ENCODE results near the gene DLG2. TPM values are rescaled to one million over a fixed set of nuclear protein-coding genes. Genes with fewer than 3 reads are reported as not detected.

DLG2 gene
- total RNA-seq, 1 experiment from 2014 or later = 17.5 TPM

DNA sequence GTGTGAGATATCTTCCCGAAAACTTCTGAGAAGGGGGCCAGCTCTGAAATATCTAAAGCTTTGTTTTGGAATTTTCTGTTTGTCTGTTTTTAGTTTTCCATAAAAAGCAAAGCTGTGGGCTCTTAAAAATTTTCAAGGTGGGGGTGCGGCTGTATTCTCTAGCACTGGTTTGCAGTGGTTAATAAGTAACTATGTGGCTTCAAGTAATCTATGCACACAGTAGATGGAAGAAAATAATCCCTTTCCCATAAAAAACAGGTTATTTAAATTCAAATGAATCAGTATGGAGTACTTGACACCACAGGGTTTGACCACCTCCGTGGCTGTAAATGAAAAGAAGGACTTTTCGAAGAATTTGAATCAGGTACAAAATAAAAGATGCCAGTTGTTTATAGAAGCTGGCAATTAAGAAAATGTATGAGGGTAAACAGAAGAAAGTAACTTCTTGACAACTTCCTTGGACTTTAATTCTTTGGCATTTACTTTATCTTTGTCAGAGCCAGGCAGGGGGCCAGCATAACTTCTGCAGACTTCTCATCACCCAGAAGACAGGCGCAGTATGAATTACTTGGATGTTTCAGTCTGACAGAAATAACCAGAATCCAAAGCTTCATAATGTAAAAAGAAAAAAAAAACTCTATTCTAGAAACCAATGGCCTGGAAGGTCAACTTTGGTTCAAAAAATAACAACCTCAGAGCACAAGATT, 981.0 kb downstream of the DLG2 start (continued):
- TF ChIP-seq, protein P1, sequence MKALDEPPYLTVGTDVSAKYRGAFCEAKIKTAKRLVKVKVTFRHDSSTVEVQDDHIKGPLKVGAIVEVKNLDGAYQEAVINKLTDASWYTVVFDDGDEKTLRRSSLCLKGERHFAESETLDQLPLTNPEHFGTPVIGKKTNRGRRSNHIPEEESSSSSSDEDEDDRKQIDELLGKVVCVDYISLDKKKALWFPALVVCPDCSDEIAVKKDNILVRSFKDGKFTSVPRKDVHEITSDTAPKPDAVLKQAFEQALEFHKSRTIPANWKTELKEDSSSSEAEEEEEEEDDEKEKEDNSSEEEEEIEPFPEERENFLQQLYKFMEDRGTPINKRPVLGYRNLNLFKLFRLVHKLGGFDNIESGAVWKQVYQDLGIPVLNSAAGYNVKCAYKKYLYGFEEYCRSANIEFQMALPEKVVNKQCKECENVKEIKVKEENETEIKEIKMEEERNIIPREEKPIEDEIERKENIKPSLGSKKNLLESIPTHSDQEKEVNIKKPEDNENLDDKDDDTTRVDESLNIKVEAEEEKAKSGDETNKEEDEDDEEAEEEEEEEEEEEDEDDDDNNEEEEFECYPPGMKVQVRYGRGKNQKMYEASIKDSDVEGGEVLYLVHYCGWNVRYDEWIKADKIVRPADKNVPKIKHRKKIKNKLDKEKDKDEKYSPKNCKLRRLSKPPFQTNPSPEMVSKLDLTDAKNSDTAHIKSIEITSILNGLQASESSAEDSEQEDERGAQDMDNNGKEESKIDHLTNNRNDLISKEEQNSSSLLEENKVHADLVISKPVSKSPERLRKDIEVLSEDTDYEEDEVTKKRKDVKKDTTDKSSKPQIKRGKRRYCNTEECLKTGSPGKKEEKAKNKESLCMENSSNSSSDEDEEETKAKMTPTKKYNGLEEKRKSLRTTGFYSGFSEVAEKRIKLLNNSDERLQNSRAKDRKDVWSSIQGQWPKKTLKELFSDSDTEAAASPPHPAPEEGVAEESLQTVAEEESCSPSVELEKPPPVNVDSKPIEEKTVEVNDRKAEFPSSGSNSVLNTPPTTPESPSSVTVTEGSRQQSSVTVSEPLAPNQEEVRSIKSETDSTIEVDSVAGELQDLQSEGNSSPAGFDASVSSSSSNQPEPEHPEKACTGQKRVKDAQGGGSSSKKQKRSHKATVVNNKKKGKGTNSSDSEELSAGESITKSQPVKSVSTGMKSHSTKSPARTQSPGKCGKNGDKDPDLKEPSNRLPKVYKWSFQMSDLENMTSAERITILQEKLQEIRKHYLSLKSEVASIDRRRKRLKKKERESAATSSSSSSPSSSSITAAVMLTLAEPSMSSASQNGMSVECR (CRISPR knock-in tag; IDR thresholded peaks at IDR 0.05; ENCODE audit: borderline replicate concordance) = no peak
- TF ChIP-seq OVOL2 (CRISPR knock-in tag; IDR thresholded peaks at IDR 0.05; ENCODE audit: borderline replicate concordance) (no peak), SP1 (CRISPR knock-in tag; conservative IDR thresholded peaks at IDR 0.05) (no peak), TP53 (CRISPR knock-in tag; IDR thresholded peaks at IDR 0.05) (no peak), ELF4 (CRISPR knock-in tag; IDR thresholded peaks at IDR 0.05; ENCODE audit: low read depth) (no peak), ZNF671 (CRISPR knock-in tag; IDR thresholded peaks at IDR 0.05) (no peak), ZNF317 (CRISPR knock-in tag; IDR thresholded peaks at IDR 0.05; ENCODE audit: borderline replicate concordance, low read depth) (no peak), ZNF263 (CRISPR knock-in tag; IDR thresholded peaks at IDR 0.05; ENCODE audit: low read depth) (no peak), MXD4 (CRISPR knock-in tag; IDR thresholded peaks at IDR 0.05; ENCODE audit: borderline replicate concordance) (no peak), RELA (CRISPR knock-in tag; IDR thresholded peaks at IDR 0.05; ENCODE audit: borderline replicate concordance) (no peak), TCF7 (CRISPR knock-in tag; IDR thresholded peaks at IDR 0.05; ENCODE audit: low read depth) (no peak), TEAD1 (CRISPR knock-in tag; IDR thresholded peaks at IDR 0.05) (no peak)
- TF ChIP-seq, protein P2, sequence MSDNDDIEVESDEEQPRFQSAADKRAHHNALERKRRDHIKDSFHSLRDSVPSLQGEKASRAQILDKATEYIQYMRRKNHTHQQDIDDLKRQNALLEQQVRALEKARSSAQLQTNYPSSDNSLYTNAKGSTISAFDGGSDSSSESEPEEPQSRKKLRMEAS (CRISPR knock-in tag; IDR thresholded peaks at IDR 0.05) = no peak
- TF ChIP-seq, protein P3, sequence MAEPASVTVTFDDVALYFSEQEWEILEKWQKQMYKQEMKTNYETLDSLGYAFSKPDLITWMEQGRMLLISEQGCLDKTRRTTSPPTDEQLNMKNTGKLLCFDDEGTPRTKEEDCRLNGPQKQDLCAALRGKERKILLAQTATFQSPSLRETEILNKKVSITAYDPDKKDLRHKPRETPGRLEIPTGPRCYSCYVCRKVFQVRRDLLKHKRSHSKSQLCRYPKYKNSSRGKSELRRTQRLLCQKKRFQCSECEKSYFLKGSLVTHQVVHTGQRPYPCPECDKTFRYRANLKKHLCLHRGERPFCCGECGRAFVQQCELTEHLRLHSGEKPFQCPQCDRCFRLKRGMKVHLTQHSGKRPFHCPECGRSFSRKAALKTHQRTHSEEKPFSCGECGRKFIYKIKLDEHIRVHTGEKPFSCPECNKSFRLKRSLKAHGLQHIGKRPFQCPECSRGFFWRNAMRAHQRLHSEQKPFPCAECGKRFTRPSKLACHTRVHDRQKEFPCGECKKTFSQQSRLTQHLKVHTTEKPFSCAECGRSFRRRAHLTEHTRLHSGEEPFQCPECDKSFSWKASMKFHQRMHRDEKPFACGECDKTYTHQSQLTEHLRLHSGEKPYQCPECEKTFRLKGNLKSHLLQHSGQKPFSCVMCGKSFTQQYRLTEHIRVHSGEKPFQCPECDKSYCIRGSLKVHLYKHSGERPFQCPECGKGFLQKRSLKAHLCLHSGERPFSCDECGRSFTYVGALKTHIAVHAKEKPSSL (CRISPR knock-in tag; conservative IDR thresholded peaks at IDR 0.05) = no peak
- TF ChIP-seq, protein P4, sequence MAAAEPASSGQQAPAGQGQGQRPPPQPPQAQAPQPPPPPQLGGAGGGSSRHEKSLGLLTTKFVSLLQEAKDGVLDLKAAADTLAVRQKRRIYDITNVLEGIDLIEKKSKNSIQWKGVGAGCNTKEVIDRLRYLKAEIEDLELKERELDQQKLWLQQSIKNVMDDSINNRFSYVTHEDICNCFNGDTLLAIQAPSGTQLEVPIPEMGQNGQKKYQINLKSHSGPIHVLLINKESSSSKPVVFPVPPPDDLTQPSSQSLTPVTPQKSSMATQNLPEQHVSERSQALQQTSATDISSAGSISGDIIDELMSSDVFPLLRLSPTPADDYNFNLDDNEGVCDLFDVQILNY (CRISPR knock-in tag; IDR thresholded peaks at IDR 0.05) = no peak
- TF ChIP-seq, protein P5, sequence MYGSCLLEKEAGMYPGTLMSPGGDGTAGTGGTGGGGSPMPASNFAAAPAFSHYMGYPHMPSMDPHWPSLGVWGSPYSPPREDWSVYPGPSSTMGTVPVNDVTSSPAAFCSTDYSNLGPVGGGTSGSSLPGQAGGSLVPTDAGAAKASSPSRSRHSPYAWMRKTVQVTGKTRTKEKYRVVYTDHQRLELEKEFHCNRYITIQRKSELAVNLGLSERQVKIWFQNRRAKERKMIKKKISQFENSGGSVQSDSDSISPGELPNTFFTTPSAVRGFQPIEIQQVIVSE (CRISPR knock-in tag; IDR thresholded peaks at IDR 0.05; ENCODE audit: borderline replicate concordance) = no peak

DNA sequence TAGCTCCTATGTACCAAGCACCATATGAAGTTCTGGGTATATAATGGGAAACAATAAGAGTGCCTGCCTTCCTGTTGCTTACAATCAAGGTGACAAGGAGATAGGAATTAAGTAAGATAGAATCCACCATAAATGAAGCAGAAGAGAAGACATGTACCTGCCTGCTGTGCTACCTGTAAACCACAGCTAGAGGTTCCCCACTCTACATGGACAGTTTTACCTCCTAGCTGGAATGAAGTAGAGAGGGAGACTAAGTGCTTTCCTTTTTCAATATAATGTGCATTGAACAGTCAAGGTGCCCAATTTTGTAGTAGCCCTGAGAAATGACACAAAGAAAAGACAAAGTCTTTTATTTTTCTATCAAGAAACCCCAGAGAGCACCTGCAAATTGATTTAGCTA, 984.6 kb downstream of the DLG2 start:
- Mint-ChIP-seq H3K27ac (no peak overlapping the region), H3K36me3 (no peaks in the 10 kb centered on the region), H3K27me3 (ENCODE audit: low read depth) (no peaks in the 10 kb centered on the region), H3K4me3 (no peak overlapping the region), H3K9me3 (no peaks in the 10 kb centered on the region), H3K4me1 (peaks cover 22% of the 10 kb centered on the region)
- ChIA-PET CTCF (interaction anchor here (1.2 kb wide), 1 partner anchor 77 kb away, joined by 5 read pairs; no protein-coding TSS in a partner anchor), POLR2A (no interaction called here)
- ATAC-seq (peak; percentile 62), DNase-seq (ENCODE audit: low spot score) (no peak)
- TF ChIP-seq, protein P6, sequence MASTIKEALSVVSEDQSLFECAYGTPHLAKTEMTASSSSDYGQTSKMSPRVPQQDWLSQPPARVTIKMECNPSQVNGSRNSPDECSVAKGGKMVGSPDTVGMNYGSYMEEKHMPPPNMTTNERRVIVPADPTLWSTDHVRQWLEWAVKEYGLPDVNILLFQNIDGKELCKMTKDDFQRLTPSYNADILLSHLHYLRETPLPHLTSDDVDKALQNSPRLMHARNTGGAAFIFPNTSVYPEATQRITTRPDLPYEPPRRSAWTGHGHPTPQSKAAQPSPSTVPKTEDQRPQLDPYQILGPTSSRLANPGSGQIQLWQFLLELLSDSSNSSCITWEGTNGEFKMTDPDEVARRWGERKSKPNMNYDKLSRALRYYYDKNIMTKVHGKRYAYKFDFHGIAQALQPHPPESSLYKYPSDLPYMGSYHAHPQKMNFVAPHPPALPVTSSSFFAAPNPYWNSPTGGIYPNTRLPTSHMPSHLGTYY (CRISPR knock-in tag; IDR thresholded peaks at IDR 0.05) = no peak
- no peak for TF ChIP-seq GRHL2 (CRISPR knock-in tag; IDR thresholded peaks at IDR 0.05; ENCODE audit: insufficient replicate concordance, severe bottlenecking)
- no peak for TF ChIP-seq CBFB (CRISPR knock-in tag; IDR thresholded peaks at IDR 0.05; ENCODE audit: low read depth)
- TF ChIP-seq NR3C1 (CRISPR knock-in tag; conservative IDR thresholded peaks at IDR 0.05; ENCODE audit: low read depth) = no peak
- TF ChIP-seq, protein P1 (CRISPR knock-in tag; IDR thresholded peaks at IDR 0.05; ENCODE audit: borderline replicate concordance) = no peak
- TF ChIP-seq MYBL2 (CRISPR knock-in tag; IDR thresholded peaks at IDR 0.05) = no peak
- no peak for TF ChIP-seq TEAD1 (CRISPR knock-in tag; IDR thresholded peaks at IDR 0.05)

Measured in WTC11 (cell line).